Measurements from ENCODE around the gene DENND5B.

The DENND5B gene

DNA sequence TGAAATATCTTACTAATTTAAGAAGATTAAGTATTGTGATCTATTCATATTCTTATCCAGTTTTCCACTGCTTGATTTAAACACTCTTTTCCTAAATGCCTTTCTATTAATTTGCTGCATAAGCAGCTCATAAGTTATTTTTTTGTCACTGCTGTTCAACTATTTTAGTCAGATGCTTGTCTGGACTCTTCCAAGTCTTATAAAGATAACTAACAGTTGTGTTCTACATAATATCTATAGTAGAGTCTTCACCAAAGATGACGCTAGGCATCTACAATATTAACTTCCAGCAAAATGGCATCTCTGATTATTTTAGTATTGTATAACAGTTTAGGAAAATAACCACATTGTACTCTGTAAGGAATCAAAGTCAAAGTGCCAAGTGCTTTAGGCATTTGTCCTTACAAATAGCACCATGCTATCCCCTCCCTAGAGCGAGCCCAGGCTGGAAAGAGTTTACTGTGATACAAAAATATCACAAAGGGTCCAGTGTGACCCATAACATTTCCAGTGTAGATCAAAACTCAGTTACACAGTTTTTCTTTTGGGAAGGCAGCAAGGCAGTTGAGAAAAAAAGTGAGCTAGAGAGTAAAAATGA, 98.2 kb downstream of the DENND5B start:
- Histone ChIP-seq H3K27me3 (ENCODE audit: control insufficient read depth, insufficient read depth, low read length) (no peaks in the 10 kb centered on the region), H3K36me3 (ENCODE audit: control insufficient read depth, insufficient read depth, low read length) (no peaks in the 10 kb centered on the region), H3K4me3 (ENCODE audit: low read length) (no peak overlapping the region), H3K9me3 (ENCODE audit: control insufficient read depth, low read length) (no peaks in the 10 kb centered on the region), H3K4me1 (ENCODE audit: control insufficient read depth, insufficient read depth, low read length) (no peaks in the 10 kb centered on the region), H3K9ac (ENCODE audit: low read length) (no peak overlapping the region)

- H3K4me1 ChIP-seq (ENCODE audit: control insufficient read depth, insufficient read depth, low read length): no peaks in the 10 kb centered on the region
- no peaks in the 10 kb centered on the region for H3K27me3 ChIP-seq (ENCODE audit: control insufficient read depth, insufficient read depth, low read length)
- H3K36me3 ChIP-seq (ENCODE audit: control insufficient read depth, insufficient read depth, low read length): no peaks in the 10 kb centered on the region
- H3K9me3 ChIP-seq (ENCODE audit: control insufficient read depth, low read length): no peaks in the 10 kb centered on the region
- no peak overlapping the region for H3K9ac ChIP-seq (ENCODE audit: low read length)
- no peak overlapping the region for H3K4me3 ChIP-seq (ENCODE audit: low read length)
Observed at GRCh38 chr12:31491841-31492598, 98.9 kb downstream of the DENND5B start.

GRCh38 chr12:31491241-31491794, 99.6 kb downstream of the DENND5B start:
- no peaks in the 10 kb centered on the region for H3K27me3 ChIP-seq (ENCODE audit: control insufficient read depth, insufficient read depth, low read length)
- no peak overlapping the region for H3K9ac ChIP-seq (ENCODE audit: low read length)
- no peak overlapping the region for H3K4me3 ChIP-seq (ENCODE audit: low read length)
- no peaks in the 10 kb centered on the region for H3K36me3 ChIP-seq (ENCODE audit: control insufficient read depth, insufficient read depth, low read length)
- H3K4me1 ChIP-seq (ENCODE audit: control insufficient read depth, insufficient read depth, low read length): no peaks in the 10 kb centered on the region
- no peaks in the 10 kb centered on the region for H3K9me3 ChIP-seq (ENCODE audit: control insufficient read depth, low read length)

- no peak overlapping the region for H3K9ac ChIP-seq (ENCODE audit: low read length)
- no peaks in the 10 kb centered on the region for H3K27me3 ChIP-seq (ENCODE audit: control insufficient read depth, insufficient read depth, low read length)
- no peaks in the 10 kb centered on the region for H3K36me3 ChIP-seq (ENCODE audit: control insufficient read depth, insufficient read depth, low read length)
- H3K4me1 ChIP-seq (ENCODE audit: control insufficient read depth, insufficient read depth, low read length): no peaks in the 10 kb centered on the region
- H3K9me3 ChIP-seq (ENCODE audit: control insufficient read depth, low read length): no peaks in the 10 kb centered on the region
- H3K4me3 ChIP-seq (ENCODE audit: low read length): no peak overlapping the region
Observed at GRCh38 chr12:31488737-31489338, 102.1 kb downstream of the DENND5B start.

GRCh38 chr12:31485571-31485970, 105.4 kb downstream of the DENND5B start:
- no peaks in the 10 kb centered on the region for H3K27me3 ChIP-seq (ENCODE audit: control insufficient read depth, insufficient read depth, low read length)
- H3K9ac ChIP-seq (ENCODE audit: low read length): no peak overlapping the region
- no peaks in the 10 kb centered on the region for H3K9me3 ChIP-seq (ENCODE audit: control insufficient read depth, low read length)
- no peak overlapping the region for H3K4me3 ChIP-seq (ENCODE audit: low read length)
- no peaks in the 10 kb centered on the region for H3K36me3 ChIP-seq (ENCODE audit: control insufficient read depth, insufficient read depth, low read length)
- no peaks in the 10 kb centered on the region for H3K4me1 ChIP-seq (ENCODE audit: control insufficient read depth, insufficient read depth, low read length)

GRCh38 chr12:31482816-31483215, 108.1 kb downstream of the DENND5B start:
- Histone ChIP-seq H3K4me3 (ENCODE audit: low read length) (no peak overlapping the region), H3K27me3 (ENCODE audit: control insufficient read depth, insufficient read depth, low read length) (no peaks in the 10 kb centered on the region), H3K9ac (ENCODE audit: low read length) (no peak overlapping the region), H3K36me3 (ENCODE audit: control insufficient read depth, insufficient read depth, low read length) (no peaks in the 10 kb centered on the region), H3K4me1 (ENCODE audit: control insufficient read depth, insufficient read depth, low read length) (no peaks in the 10 kb centered on the region), H3K9me3 (ENCODE audit: control insufficient read depth, low read length) (no peaks in the 10 kb centered on the region)

GRCh38 chr12:31481415-31481814, 109.5 kb downstream of the DENND5B start:
- no peaks in the 10 kb centered on the region for H3K27me3 ChIP-seq (ENCODE audit: control insufficient read depth, insufficient read depth, low read length)
- no peaks in the 10 kb centered on the region for H3K36me3 ChIP-seq (ENCODE audit: control insufficient read depth, insufficient read depth, low read length)
- H3K4me1 ChIP-seq (ENCODE audit: control insufficient read depth, insufficient read depth, low read length): no peaks in the 10 kb centered on the region
- no peak overlapping the region for H3K9ac ChIP-seq (ENCODE audit: low read length)
- no peaks in the 10 kb centered on the region for H3K9me3 ChIP-seq (ENCODE audit: control insufficient read depth, low read length)
- no peak overlapping the region for H3K4me3 ChIP-seq (ENCODE audit: low read length)

- Histone ChIP-seq H3K4me3 (ENCODE audit: low read length) (no peak overlapping the region), H3K27me3 (ENCODE audit: control insufficient read depth, insufficient read depth, low read length) (no peaks in the 10 kb centered on the region), H3K36me3 (ENCODE audit: control insufficient read depth, insufficient read depth, low read length) (no peaks in the 10 kb centered on the region), H3K9ac (ENCODE audit: low read length) (no peak overlapping the region), H3K9me3 (ENCODE audit: control insufficient read depth, low read length) (no peaks in the 10 kb centered on the region), H3K4me1 (ENCODE audit: control insufficient read depth, insufficient read depth, low read length) (no peaks in the 10 kb centered on the region)
Observed at GRCh38 chr12:31479516-31480210, 111.3 kb downstream of the DENND5B start.

- H3K9me3 ChIP-seq (ENCODE audit: control insufficient read depth, low read length): no peaks in the 10 kb centered on the region
Observed at GRCh38 chr12:31478898-31479297, 112.0 kb downstream of the DENND5B start.

DNA sequence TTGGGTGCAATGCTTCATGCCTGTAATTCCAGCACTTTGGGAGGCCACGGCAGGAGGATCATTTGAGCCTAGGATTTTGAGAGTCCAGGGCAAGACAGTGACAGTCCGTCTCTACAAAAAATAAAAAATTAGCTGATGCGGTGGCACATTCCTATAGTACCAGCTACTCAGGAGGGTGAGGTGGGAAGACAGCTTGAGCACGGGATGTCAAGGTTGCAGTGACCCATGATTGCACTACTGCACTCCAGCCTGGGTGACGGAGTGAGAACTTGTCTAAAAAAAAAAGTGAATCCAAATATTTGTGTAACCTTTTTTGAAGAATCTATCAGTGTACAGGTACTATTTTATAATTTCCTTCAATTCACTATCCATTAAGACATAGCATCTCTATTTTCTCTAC, 112.5 kb downstream of the DENND5B start:
- Histone ChIP-seq H3K9ac (ENCODE audit: low read length) (no peak overlapping the region), H3K4me3 (ENCODE audit: low read length) (no peak overlapping the region), H3K9me3 (ENCODE audit: control insufficient read depth, low read length) (no peaks in the 10 kb centered on the region), H3K27me3 (ENCODE audit: control insufficient read depth, insufficient read depth, low read length) (no peaks in the 10 kb centered on the region), H3K4me1 (ENCODE audit: control insufficient read depth, insufficient read depth, low read length) (peaks cover 6% of the 10 kb centered on the region), H3K36me3 (ENCODE audit: control insufficient read depth, insufficient read depth, low read length) (no peaks in the 10 kb centered on the region)

More at GRCh38 chr12:31478898-31479297, 112.0 kb downstream of the DENND5B start:
- H3K36me3 ChIP-seq (ENCODE audit: control insufficient read depth, insufficient read depth, low read length): no peaks in the 10 kb centered on the region
- no peak overlapping the region for H3K4me3 ChIP-seq (ENCODE audit: low read length)
- no peak overlapping the region for H3K9ac ChIP-seq (ENCODE audit: low read length)
- H3K27me3 ChIP-seq (ENCODE audit: control insufficient read depth, insufficient read depth, low read length): no peaks in the 10 kb centered on the region
- H3K4me1 ChIP-seq (ENCODE audit: control insufficient read depth, insufficient read depth, low read length): peaks cover 6% of the 10 kb centered on the region

- H3K36me3 ChIP-seq (ENCODE audit: control insufficient read depth, insufficient read depth, low read length): no peaks in the 10 kb centered on the region
- H3K4me3 ChIP-seq (ENCODE audit: low read length): no peak overlapping the region
- H3K4me1 ChIP-seq (ENCODE audit: control insufficient read depth, insufficient read depth, low read length): peaks cover 6% of the 10 kb centered on the region
- no peak overlapping the region for H3K9ac ChIP-seq (ENCODE audit: low read length)
- no peaks in the 10 kb centered on the region for H3K9me3 ChIP-seq (ENCODE audit: control insufficient read depth, low read length)
- no peaks in the 10 kb centered on the region for H3K27me3 ChIP-seq (ENCODE audit: control insufficient read depth, insufficient read depth, low read length)
Observed at GRCh38 chr12:31477687-31478086, 113.2 kb downstream of the DENND5B start.

DNA sequence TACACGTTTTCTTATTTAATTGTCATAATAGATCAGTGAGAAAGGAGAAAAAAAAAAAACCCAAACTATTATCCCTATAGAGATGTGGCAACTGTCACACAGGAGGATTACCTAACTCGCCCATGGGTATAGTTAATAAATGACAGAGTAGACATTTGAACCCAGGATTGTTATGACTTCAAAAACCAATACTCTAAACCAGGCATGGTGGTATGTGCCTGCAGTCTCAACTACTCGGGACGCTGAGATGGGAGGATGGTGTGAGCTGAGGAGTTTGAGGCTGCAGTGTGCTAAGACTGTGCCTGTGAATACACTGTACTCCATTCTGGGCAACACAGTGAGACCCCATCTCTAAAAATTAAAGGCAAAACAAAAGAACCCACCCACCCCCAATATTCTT, 114.5 kb downstream of the DENND5B start:
- no peaks in the 10 kb centered on the region for H3K27me3 ChIP-seq (ENCODE audit: control insufficient read depth, insufficient read depth, low read length)
- no peaks in the 10 kb centered on the region for H3K9me3 ChIP-seq (ENCODE audit: control insufficient read depth, low read length)
- H3K4me1 ChIP-seq (ENCODE audit: control insufficient read depth, insufficient read depth, low read length): peaks cover 6% of the 10 kb centered on the region
- no peak overlapping the region for H3K9ac ChIP-seq (ENCODE audit: low read length)
- H3K4me3 ChIP-seq (ENCODE audit: low read length): no peak overlapping the region
- H3K36me3 ChIP-seq (ENCODE audit: control insufficient read depth, insufficient read depth, low read length): no peaks in the 10 kb centered on the region

Data from mucosa of stomach (tissue), 1 donor.